DOHH2 (cell line): ENCODE data around the gene PTGDR2.

Experiments
- H3F3A ChIP-seq: fragments of 200-600 bp; sonication (generic), shearing (Covaris generic); 2 replicates; pipeline ENCODE4 v1.6.0; 2016; ENCODE audit warnings: antibody characterized with exemption, mild to moderate bottlenecking; ENCODE audit not compliant: control insufficient read depth, insufficient read depth
- H3K27ac ChIP-seq: fragments of 200-600 bp; sonication (generic); 2 replicates; pipeline ENCODE4 v1.5.1; 2014; ENCODE audit warnings: low read depth, mild to moderate bottlenecking, low read length, moderate library complexity
- H3K27me3 ChIP-seq: fragments of 200-600 bp; sonication (generic); 2 replicates; pipeline ENCODE4 v1.6.1; 2014; ENCODE audit warnings: mild to moderate bottlenecking, low read length, mixed read lengths; ENCODE audit not compliant: control insufficient read depth
- H3K36me3 ChIP-seq: fragments of 200-600 bp; sonication (generic); 2 replicates; pipeline ENCODE4 v1.6.1; 2014; ENCODE audit warnings: mild to moderate bottlenecking, low read length, moderate library complexity, mixed read lengths; ENCODE audit not compliant: control insufficient read depth
- H3K4me1 ChIP-seq: fragments of 200-600 bp; sonication (generic); 2 replicates; pipeline ENCODE4 v1.6.1; 2014; ENCODE audit warnings: mild to moderate bottlenecking, low read length, mixed read lengths; ENCODE audit not compliant: control insufficient read depth
- H3K4me2 ChIP-seq: fragments of 200-600 bp; sonication (generic); 2 replicates; pipeline ENCODE4 v1.6.0; 2014; ENCODE audit warnings: mild to moderate bottlenecking, low read length, moderate library complexity
- H3K4me3 ChIP-seq: fragments of 200-600 bp; sonication (generic); 2 replicates; pipeline ENCODE4 v1.5.1; 2014; ENCODE audit warnings: mild to moderate bottlenecking, low read length, mixed read lengths
- H3K79me2 ChIP-seq: fragments of 200-600 bp; sonication (generic); 2 replicates; pipeline ENCODE4 v1.6.1; 2014; ENCODE audit warnings: mild to moderate bottlenecking, low read length, mixed read lengths; ENCODE audit not compliant: control insufficient read depth
- H3K9me2 ChIP-seq: fragments of 200-600 bp; sonication (generic); replicated peaks from 2 replicates; pipeline ENCODE4 v1.6.1; 2014; ENCODE audit warnings: mild to moderate bottlenecking, low read length, mixed read lengths; ENCODE audit not compliant: control insufficient read depth
- H3K9me3 ChIP-seq: fragments of 200-600 bp; sonication (generic); 2 replicates; pipeline ENCODE4 v1.6.1; 2014; ENCODE audit warnings: antibody characterized with exemption, low read length, mixed read lengths; ENCODE audit not compliant: control insufficient read depth, insufficient read depth
- H4K20me1 ChIP-seq: fragments of 200-600 bp; sonication (generic); 2 replicates; pipeline ENCODE4 v1.6.0; 2014; ENCODE audit warnings: low read depth, mild to moderate bottlenecking, antibody characterized with exemption, low read length, moderate library complexity; ENCODE audit not compliant: control insufficient read depth, insufficient read depth
- CTCF ChIP-seq: fragments of 200-600 bp; sonication (generic); IDR thresholded peaks from one replicate; pipeline ENCODE4 v1.5.1; 2014; ENCODE audit warnings: antibody characterized with exemption, mild to moderate bottlenecking, low read depth, low read length; ENCODE audit not compliant: poor library complexity, severe bottlenecking
- EZH2phosphoT487 ChIP-seq: fragments of 200-600 bp; sonication (generic); IDR thresholded peaks from 2 replicates; pipeline ENCODE4 v1.6.1; 2017; ENCODE audit warnings: borderline replicate concordance, mild to moderate bottlenecking, antibody characterized with exemption, low read length, moderate library complexity, mixed read lengths

The PTGDR2 gene

DNA sequence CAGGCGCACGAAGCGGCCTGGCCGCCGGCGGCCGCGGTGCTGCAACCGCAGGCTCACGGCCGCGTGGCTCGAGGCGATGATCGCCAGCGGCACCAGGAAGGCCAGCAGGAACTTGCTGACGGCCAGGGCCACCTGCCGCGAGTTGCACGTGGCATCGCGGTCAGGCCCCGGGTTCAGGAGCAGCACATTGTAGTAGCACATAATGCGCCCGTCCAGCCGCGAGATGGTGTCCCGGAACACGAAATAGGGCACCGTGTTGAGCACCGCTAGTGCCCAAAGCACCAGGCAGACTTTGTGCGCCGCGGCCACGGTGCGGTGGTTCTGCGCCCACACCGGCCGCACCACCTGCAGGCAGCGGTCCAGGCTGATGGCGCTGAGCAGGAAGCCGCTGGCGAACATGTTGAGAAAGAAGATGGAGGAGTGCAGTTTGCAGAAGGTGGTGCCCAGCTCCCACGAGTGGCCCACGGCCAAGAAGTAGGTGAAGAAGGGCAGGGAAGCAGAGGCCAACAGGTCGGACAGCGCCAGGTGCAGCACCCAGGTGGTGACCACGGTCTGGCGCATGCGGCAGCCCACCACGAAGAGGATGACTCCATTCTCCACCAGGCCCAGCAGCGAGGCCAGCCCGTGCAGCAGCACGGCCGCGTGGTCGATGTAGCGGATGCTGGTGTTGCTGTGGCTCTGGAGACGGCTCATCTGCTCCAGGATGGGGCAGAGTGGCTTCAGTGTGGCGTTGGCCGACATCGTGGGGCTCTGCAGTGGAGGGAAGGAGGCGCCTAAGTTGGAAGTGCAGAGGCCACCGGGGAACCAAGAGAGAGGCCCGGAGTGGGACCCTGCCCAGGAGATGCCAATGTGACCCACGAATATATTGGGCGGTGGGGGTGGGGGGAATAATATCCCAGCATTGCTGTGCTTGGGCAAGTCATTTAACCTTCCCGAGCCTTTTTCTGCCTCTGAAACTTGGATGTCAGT is 2.5 kb downstream of the PTGDR2 start:
- peaks cover 40% of the 10 kb centered on the region for H3K36me3 ChIP-seq
- H3K79me2 ChIP-seq, result no peaks in the 10 kb centered on the region
- no peak overlapping the region for H3K4me3 ChIP-seq
- no peaks in the 10 kb centered on the region for H3K9me3 ChIP-seq
- H3K4me2 ChIP-seq, result no peak overlapping the region
- no peak overlapping the region for H3K27ac ChIP-seq
- H3K4me1 ChIP-seq, result peaks cover 4% of the 10 kb centered on the region
- no peaks in the 10 kb centered on the region for H4K20me1 ChIP-seq
- no peak for TF ChIP-seq CTCF
- TF ChIP-seq EZH2phosphoT487, result no peak
- no peaks in the 10 kb centered on the region for H3K9me2 ChIP-seq
- no peaks in the 10 kb centered on the region for H3F3A ChIP-seq
- H3K27me3 ChIP-seq, result no peaks in the 10 kb centered on the region

DNA sequence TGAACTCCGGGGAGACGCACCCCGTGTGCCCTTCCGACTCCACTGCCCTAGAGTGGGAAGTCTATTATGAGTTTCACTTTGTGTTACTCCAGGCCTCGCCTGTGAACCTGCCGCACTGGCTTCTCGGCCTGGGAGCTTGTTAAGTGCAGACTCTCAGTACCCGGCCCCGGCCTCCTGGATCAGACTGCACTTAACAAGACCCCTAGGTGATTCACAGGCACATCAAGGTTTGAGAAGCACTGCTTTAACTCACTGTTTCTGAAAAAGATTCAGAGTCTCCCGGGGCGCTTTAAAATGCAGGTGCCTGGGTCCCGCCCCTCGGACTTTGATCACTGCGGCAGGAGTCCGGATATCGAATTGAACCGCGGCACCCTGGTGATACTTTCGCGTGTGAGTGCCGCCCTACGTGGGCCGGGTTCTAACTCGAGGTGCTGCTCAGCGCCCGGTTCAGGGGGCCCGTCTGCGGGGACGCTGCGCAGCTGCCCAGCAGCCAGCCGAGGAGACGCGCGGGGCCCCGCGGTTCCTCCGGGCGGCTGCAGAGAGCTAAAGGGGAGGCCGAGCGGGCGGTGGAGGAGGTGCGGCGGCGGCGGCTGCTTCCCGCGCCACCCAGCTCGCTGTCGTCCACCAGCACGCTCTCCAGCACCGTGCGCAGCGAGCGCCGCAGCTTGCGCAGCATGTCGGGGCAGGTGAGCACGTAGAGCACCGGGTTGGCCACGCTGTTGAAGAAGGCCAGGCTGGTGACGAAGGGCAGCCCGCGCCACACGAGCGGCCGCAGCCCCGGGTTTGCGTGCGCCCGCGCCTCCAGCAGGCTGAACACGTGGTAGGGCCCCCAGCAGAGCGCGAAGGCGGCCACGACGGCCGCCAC is 3.4 kb downstream of the PTGDR2 start:
- H3K36me3 ChIP-seq, result peaks cover 49% of the 10 kb centered on the region
- no peaks in the 10 kb centered on the region for H3F3A ChIP-seq
- TF ChIP-seq CTCF (no peak), EZH2phosphoT487 (no peak)
- no peaks in the 10 kb centered on the region for H4K20me1 ChIP-seq
- no peaks in the 10 kb centered on the region for H3K27me3 ChIP-seq
- H3K79me2 ChIP-seq, result peaks cover 4% of the 10 kb centered on the region
- no peaks in the 10 kb centered on the region for H3K9me2 ChIP-seq
- H3K27ac ChIP-seq, result no peak overlapping the region
- H3K4me1 ChIP-seq, result peaks cover 2% of the 10 kb centered on the region; the same call in 1 of the 2 replicates
- H3K9me3 ChIP-seq, result no peaks in the 10 kb centered on the region
- H3K4me2 ChIP-seq, result no peak overlapping the region
- no peak overlapping the region for H3K4me3 ChIP-seq

GRCh38 chr11:60851327-60852104 is 4.2 kb downstream of the PTGDR2 start:
- Histone ChIP-seq H3K36me3 (peaks cover 51% of the 10 kb centered on the region), H3K79me2 (peaks cover 12% of the 10 kb centered on the region), H4K20me1 (no peaks in the 10 kb centered on the region), H3K4me2 (no peak overlapping the region), H3F3A (no peaks in the 10 kb centered on the region), H3K4me3 (no peak overlapping the region), H3K9me3 (no peaks in the 10 kb centered on the region), H3K27me3 (no peaks in the 10 kb centered on the region), H3K4me1 (peaks cover 2% of the 10 kb centered on the region; the same call in 1 of the 2 replicates), H3K9me2 (no peaks in the 10 kb centered on the region), H3K27ac (no peak overlapping the region)
- no peak for TF ChIP-seq EZH2phosphoT487
- no peak for TF ChIP-seq CTCF
